HCEC 1CT (cell line): ENCODE results near the gene APEX1.

Source experiments
- DNase-seq: peaks from one replicate; pipeline ENCODE4 v3.0.0-alpha.2; 2017

APEX1 gene

DNA sequence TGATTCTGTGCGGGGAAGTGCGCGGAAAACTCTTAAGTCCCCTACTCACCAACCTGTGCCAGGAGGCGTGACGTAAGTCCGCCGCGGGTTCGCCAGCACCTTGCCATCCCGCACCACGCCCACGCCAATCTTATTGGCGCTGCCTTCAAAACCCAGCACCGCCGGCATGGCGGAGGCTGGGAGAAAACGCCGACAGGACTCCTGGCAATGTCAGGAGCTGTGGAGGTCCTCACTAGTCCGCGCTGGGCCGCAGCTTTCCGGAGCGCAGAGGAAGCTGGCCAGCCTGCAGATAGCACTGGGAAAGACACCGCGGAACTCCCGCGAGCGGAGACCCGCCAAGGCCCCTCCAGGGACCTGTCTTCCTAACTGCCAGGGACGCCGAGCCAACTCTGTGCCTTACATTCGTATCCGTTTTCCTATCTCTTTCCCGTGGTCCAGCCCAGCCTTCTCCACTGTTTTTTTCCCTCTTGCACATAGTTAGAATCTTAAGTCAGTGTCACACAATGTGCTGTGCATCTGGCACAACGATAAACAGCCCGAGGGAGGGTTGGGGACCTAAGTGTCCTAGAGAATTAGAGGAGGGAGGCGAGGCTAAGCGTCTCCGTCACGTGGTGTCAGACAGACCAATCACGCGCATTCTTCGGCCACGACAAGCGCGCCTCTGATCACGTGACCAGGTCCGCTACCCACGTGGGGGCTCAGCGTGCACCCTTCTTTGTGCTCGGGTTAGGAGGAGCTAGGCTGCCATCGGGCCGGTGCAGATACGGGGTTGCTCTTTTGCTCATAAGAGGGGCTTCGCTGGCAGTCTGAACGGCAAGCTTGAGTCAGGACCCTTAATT is at the start of gene APEX1, which contains the start of gene OSGEP:
Gene APEX1, plus strand, starts transcription at position 711 of the 839 bp plus-strand sequence. CDS start 420 bp downstream, outside the sequence.
Gene OSGEP, minus strand, starts transcription at position 297 of the 839 bp plus-strand sequence. Its CDS starts 129 bp downstream, at position 168.
- DNase-seq = peak; percentile 99

DNA sequence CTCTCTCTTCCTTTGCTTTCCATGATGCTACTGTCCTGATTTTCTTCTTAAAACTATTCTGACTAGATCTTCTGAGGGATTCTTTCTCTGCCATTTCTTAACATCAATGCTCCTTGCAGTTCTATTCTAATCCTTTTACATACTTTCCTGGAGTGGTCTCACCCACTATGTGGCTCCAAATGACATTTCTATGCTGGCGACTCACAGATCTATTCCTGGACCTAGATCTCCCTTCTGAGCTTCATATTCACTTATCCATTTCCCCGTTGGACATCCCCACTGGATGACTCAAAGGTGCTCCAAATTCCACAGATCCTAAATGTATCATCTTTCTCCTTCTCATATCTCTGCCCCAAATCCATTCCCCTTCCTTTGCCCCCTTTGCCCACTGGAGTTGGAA is 45.8 kb upstream of the APEX1 start:
- DNase-seq = peak; percentile 61

GRCh38 chr14:20412411-20412810 is 42.6 kb upstream of the APEX1 start:
- DNase-seq = no peak

DNA sequence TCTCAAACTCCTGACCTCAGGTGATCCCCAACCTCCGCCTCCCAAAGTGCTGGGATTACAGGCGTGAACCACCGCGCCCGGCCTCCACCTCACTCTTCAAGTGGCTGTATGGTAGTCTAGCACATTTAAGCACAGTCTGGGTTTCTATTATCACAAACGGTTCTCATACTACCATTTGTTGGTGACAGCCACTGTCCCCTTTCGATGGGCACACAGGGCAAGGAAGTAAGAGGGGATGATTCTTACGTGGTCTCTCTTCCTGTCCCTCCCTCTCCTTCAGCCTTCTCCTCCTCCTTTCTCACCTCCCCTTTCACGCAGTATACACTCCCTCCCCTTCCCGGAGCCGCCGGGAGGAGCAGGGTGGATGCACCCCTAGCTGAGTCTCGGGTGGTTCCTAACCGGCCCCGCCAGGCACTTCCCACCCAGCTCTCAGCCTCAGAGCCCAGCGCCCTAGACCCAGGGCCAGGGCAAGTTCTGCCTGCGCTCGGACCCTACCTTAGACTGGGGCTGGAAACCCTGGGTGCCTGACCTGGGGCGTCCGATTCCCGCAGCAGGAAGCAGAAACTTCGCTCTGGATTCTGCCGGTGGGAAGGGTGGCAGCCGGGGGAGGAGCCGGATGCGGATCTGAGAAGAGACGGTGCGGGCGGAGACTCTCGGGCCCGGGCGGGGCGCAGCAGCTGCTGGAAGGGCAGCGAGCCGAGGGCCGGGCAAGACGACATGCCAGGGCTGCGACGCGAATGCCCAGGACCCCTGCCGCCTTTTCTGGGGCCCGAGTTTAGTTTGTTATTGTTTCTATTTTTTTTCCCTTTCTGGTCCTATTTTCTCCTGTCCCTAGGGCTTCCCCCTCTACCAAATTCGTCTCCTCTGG is 41.9 kb upstream of the APEX1 start, which contains the start of gene TEP1:
Gene TEP1, minus strand, starts transcription at position 626 of the 868 bp plus-strand sequence. CDS start 5,062 bp downstream, outside the sequence.
- peak; percentile 83 for DNase-seq

- DNase-seq = peak; percentile 32
These were observed 41.3 kb upstream of the APEX1 start for GRCh38 chr14:20413744-20414082.

DNA sequence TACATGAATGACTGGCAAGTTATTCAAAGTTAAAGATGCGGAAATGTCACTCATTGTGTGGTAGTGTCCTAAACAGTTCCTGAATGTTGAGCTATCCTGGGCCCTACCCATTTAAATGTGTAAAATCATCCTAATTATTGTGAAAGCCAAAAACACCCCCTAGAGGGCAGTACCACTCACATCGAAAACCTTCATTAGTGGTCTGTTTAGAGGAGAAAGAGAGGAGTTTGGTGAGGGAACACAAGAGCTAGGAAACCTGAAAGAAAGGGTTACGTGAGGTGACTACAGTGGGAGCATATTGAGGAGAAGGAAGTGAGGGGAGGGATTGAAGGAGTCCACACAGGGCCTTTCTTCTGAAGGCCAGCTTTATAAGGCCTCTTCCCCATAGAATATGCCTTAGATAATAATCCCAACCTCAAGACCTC is 39.2 kb upstream of the APEX1 start:
- peak; percentile 65 for DNase-seq

DNA sequence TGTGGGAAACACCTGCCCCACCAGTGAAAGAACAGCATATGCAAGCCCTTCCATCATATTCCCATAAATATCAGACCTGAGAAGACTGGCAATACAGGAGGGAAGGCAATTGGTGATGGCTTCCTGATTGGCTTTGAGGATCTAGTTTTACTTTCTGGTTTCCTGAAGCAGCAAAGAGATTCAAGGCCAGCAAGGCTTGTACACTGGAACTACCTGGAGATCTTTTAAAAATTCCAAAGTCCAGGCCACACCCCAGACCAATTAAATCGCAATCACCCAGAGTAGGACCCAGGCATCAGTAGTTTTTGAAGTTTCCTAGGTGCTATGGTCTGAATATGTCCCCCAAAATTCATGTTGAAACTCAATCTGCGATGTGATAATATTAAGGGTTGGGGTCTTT is 38.8 kb upstream of the APEX1 start:
- no peak for DNase-seq

- no peak for DNase-seq
These were observed 37.5 kb upstream of the APEX1 start for GRCh38 chr14:20417250-20418186.

DNA sequence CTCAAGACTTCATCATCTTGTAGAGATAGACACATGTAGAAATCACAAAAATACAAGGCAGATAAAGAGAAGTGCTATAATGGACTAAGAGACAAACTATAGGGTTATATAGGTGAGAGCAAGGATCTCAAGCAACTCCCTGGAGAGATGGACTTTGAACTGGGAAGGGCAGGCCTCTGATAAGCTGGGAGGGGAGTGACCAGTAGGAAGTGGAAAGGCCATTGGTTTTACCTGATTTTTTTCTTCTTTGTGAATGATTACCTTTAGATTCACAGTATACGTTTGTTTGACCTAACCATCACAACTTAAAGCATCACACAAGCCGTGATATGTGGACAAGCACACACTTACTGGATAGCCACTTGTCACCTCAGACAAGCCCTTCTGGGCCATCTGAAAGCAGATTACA is 36.5 kb upstream of the APEX1 start:
- DNase-seq = no peak

- no peak for DNase-seq
These were observed 35.6 kb upstream of the APEX1 start for GRCh38 chr14:20419419-20419818.

DNA sequence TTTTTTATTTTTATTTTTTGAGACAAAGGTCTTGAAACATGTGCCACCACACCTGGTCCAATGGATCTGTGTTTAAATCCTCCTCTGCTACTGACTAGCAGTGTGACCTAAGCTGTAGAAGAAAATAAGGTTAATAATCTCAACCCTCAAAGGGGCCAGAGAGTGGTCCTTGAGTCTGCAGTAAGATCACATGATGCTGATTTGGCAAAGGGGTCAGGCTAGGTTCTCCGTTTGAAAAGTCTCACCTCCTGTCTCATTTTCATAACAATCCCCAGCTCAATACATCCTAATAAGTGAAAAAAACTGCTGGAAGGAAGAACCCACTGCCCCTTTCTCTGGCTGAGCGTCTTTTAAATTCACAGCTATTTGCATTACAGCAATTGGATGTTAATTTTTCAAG is 33.8 kb upstream of the APEX1 start:
- no peak for DNase-seq

- DNase-seq = no peak
These were observed 32.1 kb upstream of the APEX1 start for GRCh38 chr14:20422886-20423285.

- no peak for DNase-seq
These were observed 30.2 kb upstream of the APEX1 start for GRCh38 chr14:20424851-20425250.

- DNase-seq = peak; percentile 66
These were observed 27.6 kb upstream of the APEX1 start for GRCh38 chr14:20427231-20428009.

DNA sequence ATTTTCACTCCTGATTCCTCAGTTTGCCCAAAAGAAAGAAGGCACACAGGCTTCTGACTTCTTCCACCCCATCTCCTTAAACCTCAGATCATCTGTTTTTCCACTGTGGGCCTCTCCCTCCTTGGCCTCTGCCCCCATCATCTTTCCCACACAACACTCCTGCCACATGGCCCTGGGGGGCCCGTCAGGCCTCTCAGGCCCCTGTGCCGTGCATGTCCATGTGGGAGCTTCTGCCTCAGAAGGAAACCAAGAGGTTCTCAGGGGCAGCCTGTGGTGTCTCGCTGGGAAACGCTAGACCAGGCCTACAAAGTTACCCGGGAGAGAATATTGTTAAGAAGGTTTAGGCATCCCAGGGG is 27.0 kb upstream of the APEX1 start:
- no peak for DNase-seq

DNA sequence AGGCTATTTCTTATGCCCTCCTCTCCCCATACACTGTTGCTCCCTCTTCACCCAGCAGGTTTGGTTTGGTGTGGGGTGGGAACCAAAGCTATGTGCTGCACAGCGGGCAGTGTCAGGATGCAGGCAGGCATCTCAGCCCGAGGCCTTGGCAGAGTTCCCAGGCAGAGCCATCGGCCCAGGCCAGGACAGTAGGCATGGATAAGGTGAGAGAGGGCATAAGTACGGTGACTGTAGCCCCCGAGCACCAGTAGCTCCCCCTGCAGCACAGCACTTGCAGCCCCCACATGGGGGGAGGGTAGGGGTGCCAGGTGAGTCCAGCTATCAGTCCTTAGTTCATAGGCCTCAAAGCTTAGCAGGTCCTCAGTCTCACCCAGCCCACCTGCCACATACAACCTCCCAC is 26.2 kb upstream of the APEX1 start:
- no peak for DNase-seq

DNA sequence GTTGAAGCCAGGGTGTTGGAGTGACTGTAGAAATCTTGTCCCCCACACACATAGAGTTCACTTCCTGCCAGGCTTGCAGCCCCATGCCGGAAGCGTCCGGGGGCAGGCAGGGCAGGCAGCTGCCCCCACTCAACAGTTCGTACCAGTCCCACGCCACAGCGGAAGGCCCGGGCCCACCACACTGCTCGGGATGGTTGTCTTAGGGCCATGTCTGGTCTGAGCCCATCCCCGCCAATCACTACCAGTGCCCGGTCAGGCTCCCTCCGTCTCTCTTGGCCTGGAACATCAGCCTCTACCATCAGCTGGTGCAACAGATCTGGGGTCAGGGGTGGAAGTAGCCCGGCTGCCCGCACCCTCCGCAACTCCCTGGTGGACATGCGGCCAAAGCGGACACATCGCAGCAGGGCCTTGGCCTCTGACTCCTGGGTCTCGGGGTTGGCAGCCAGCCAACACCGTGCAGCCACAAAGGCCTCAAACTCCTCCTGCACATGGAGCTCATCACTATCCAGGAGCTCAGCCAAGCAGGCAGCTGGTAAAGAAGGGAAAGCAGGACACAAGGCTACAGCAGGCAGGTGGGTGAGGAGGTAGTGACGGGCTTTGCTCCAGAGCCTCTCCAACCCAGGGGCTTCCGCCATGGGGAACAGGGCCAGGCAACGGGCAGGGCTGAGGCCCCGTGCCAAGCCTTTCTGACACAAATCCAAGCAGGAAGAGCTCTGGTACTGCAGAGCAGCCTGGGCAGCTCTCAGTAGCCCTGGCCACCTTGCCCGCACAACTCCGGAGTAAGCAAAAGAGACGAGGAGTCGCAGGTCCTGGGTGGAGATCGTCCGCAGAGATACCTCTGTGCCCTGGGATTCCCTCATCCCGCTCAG is 25.0 kb upstream of the APEX1 start:
- no peak for DNase-seq

GRCh38 chr14:20434701-20435581 is 20.1 kb upstream of the APEX1 start:
- DNase-seq = peak; percentile 7

- DNase-seq = no peak
These were observed 19.3 kb upstream of the APEX1 start, which contains the start of gene KLHL33 for GRCh38 chr14:20435582-20436362. Gene KLHL33, minus strand, starts transcription at chr14:20436166. Its CDS starts 355 bp downstream, at chr14:20435811.
